CD4-positive, alpha-beta T cell treated with Interleukin-4 for 4 hours (primary cell): ENCODE data around the gene INKA2.

ENCODE experiments used
- DNase-seq: peaks from one replicate; pipeline ENCODE4 v3.0.0-alpha.2; 2020

The INKA2 gene

DNA sequence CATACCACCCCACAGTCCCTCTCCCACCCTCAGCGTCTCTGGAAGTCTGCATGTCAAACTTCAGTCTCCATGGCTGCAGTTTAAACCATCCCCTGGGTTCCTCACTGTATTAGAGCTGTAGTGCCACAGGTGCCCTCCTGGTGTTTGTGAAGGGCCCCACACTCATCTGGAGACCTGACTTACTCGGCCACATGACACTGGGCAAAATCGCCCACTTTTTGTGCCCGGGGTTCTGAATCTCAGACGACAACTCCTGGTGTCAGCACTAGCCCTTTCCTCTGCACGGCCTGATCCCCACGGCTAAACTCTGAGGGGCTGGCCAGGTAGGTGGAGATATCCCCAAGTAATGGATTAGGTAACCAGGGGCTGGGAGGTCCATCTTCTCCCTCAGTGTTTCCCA is 6.5 kb downstream of the INKA2 start:
- DNase-seq = no peak

DNA sequence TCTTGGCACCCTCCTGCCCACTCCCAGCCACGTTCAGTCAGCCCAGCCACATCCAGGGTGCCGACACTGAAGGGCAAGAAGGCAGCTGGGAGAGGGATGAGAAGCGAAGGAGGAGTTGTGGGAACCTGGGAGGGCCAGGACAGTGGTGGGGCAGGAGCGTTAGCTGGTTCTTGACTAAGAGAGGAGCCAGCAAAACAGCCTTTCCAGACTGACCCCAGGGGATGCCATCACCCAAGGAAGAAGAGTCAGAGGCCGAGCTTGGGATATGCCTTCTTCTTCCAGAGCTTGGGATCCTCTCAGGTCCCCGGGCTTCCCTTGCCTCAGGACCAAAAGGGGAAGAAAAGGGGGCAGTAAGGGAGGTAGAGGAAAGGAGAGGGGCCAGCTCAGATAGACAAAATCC is 7.2 kb downstream of the INKA2 start:
- DNase-seq = no peak

DNA sequence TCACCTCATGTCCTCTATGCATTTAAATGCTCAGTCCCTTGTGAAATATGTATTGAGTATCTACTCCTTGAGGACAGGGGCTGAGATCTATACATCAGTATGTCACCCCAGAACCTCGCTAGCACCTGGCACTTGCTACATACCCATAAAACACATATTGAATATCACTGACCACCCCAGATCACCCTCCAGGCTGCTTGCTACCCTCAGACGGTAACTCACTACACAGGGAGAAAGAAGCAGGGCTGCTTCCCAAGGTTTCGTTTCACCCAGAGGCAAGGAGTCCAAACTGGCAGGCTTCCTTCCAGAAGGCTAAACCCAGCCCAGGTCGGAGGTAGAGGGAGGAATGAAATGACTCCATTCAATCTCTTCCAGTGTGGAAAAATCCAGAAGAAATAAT is 8.5 kb downstream of the INKA2 start:
- no peak for DNase-seq

DNA sequence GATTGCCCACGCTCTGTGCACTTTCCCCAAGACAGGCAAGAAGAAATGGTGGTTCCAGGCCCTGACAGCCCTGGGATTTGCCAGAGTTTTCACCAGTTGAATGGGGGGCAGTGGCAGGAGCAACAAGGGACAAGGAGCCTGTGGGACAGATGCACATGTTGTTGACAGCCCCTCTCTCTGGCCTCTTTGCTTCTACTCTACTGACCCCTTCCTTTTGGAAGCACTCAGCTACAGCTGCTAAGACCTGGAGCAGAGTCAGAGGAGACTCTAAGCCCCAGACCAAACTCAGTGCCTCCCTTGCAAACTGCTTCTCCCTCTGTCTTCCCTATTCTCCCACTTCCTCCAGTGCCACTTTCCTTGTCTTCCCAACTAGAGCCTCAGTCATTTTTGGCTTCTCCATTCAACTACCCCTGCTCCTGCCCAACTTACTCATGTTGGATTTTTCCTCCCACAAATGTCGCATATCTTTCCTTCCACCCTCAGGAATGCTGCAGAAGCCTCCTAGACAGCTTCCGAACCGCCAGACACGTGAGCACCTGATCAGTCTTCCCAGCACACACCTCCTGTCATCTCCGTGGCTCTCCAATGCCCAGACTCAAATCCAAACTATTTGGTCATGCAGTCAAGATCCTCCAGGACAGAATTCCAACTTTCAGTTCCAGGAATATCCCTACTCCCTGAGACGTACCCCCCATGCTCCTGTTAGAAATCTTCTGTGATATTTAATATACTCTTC is 9.1 kb downstream of the INKA2 start:
- no peak for DNase-seq

DNA sequence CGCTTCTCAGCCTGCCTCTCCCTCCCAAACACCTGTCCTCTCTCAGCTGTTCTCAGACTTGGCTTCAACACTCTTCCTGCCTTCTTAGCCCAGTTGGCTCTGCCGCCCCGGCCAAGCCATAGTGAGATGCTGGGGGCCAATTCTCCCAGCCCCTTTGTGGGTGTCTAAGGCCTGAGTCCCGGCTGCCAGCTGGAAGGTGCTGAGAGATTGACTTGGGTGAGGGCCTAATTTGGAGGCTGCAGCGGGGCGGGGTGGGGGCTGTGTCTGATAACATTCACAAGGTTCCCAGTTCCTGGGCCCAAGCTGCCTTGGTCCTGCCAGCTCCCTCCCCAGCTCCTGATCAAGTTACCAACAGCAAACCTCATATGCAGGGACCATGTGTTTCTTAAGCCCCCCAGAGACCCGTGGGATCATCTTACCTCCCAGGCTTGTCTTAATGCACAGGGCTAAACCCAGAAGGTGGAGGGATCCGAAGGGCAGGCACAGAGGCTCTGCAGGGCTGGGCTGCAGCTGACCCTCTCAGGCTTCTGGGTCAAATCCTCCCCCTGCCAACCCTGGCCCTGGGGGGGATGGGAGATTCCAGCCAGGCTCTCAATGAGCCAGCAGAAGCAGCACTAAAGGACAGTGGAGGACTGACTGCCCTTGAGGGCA is 9.8 kb downstream of the INKA2 start:
- DNase-seq = no peak

DNA sequence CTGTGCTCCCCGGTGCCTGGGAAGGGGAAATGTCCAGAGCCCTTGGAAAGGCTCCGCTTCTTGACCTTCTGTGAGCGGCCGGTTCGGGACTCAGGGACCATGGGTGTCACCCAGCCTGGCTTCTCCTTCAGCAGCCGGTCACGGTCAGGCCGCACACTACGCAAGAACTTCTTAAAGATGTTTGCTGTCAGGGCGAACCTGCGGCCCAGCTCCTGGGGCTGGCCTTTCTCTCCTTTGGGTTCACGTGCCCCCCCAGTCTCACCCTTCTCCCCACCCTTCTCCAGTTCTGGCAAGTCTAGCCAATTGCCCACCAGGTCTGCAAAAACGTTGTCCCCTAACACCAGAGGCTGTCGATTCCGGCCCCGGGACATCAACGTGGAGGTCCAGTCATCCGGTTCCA is 12.1 kb downstream of the INKA2 start:
- no peak for DNase-seq

DNA sequence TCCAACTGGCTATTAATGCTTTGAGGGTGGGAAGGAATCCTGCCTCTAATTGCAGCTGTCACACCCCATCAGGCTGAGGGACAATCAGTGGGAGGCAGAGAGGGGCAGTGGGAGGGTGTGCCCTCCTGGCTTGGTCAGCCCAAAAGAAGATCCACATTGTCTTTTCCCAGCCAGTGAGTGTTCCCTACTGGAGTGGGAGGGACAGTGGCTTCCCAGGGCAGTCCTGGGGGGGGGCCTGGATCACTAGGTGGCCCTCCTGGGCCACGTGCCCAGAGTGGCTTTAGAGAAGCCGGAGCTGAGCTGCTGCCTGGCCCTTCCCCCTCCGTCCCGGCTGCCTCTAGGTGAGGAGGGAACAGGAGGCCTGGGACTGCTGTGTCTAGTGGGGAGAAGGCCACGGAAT is 14.0 kb downstream of the INKA2 start:
- no peak for DNase-seq

DNA sequence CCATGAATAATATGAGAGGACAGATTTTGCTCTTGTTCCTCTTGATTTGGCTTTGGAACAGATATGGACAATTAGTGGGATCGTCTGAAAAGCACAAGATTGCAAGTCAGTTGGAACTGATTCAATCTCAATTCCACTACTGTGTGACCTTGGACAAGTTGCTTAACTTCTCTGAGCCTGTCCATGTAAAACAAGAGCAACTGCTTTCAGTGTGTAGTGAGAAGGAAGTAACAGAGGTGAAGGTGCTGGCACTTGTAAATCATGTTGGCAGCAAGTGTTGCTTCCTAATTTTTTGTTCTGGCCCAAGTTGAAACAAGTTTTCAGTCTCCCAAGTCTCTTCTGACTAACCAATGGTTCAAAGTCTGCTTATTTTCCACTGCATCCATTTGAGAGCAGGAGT is 15.3 kb downstream of the INKA2 start:
- no peak for DNase-seq

DNA sequence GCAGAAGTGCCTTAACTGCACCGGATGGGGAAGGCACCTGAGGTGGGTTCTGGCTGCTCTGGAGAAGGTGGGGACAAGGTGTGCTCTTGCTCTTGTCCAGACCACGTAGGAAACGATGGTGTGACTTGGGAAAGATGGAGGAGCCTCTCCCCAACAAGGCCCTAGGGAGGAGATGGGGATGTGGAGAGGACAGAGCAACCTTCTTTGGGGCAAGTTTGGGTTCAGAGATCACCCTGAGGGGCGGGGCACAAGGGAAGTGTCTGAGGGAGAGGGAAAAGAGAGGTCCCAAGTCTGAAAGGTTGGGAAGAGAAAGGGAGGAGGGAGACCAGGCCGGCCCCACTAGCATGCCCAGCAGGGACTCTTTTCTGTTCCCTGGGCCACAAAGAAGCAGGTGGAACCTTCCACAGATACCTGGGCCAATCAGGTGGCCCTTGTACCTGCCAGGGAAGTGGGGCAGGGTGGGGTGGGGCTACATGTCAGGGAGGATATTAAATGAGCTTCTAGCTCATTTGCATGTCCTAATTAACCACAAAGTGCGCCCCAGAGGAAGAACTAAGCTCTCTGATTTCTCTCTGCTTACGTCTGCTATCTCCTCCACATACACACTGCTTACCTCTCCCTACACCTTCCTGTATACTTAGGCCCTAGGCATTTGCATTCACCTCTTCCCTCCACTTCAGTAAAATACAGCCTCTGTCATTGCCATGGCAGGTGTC is 15.9 kb downstream of the INKA2 start:
- peak; percentile 29 for DNase-seq

DNA sequence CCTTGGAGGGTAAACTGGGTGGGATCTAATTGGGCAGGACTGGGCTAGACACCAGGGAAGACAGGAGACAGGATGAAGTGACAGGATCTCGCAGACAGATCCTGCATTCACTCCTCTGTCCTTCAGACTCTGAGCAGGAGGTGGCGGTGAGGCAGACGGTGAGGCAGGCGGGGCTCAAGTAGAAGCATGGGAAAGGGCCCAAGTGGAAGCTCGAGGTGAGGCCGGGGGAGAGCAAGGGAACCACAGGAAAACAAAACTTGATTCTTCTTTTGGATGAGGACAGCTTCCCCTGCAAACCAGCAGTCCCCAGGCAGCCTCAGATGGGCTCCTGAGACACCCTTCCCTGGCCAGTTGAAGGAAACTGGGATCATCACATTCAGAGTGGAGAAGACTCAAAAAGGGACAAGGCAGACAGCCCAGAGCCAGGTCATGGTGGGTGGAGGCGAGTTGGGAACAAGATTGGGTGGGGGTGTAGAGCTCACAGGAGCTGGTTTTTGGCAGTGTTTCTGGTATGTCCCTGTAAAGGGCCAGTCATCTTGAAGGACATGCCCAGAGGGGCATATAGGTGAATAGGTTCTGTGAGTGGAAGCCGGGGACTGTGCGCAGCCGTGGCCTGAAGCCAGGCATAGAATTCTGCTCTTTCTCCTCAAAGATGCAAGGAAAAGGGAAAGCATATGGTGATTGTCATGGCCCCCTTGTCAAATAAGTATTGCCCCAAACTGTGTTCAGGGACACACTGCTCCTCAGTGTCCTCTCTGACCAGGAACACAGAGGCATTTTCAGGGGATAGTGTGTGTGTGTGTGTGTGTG is 18.0 kb downstream of the INKA2 start:
- DNase-seq = no peak

DNA sequence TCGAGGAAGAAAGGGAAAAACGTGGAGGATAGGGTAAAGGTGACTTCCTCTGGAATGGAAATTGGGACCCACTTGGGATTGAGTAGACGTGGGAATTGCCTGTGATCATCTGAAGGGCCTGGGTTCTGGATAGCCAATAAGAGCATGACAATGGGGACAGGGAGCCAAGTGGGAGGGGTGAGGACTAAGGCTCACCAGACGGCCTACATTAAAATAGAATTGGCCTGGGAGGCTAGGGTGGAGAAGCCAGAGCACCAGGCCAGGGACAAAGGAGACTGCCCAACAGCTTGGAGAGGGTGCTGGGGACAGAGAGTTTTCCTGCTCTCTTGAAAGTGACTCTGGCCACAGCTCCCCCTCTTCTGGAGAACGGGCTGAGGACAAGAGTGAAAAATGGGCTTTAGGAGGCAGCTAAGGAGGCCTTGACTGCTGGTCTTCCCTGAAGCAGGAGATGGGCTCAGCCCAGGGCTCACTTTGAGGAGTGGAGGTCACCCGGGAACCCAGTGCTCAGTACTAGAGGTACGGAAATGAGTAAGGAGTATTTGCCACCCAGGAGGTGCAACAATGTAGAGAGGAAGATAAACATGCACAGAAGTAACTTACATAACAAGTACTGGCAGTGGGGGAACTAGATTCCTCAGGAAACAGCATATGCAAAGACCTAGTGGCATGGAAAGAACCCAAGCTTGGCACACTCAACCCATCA is 18.8 kb downstream of the INKA2 start:
- no peak for DNase-seq

DNA sequence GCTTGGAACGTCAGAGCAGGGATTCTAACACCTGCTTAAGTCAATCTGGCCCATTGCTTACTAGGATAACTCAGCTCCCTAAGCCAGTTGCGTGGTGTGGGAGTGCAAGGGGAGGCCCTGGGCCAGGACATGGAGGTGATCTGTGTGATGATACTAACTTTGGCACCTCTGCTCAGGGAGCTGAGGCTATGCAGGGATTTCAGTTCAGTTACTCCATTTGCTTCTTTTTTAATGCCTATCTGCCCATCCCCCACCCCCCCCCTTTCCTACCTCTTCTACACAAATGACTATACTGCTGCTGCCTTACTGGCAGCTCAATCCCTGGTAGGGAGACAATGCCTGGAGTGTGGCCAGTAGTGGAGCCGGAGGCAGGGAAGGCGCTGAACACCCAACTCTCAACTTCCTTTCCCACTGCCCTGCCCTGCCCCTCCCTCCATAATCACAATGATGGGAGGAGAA is 19.5 kb downstream of the INKA2 start:
- no peak for DNase-seq

DNA sequence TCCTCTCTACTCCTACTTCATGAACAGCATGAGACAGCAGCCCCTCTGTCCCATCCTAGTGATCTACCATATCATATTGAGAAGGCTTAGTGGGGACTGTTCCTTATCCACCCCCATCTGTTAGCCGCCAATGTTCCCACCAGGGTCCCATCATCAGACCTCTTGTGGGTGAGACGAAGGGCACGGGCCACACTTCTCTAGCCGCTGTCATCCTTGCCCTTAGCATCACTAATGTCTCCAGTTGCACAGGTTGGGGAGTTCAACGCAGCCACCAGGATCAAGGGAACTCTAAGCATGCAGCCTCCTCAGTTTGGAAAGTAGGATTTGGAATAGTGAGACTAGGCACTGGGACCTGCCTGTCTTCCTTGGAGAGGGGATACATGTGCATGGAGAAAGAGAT is 20.1 kb downstream of the INKA2 start:
- no peak for DNase-seq

DNA sequence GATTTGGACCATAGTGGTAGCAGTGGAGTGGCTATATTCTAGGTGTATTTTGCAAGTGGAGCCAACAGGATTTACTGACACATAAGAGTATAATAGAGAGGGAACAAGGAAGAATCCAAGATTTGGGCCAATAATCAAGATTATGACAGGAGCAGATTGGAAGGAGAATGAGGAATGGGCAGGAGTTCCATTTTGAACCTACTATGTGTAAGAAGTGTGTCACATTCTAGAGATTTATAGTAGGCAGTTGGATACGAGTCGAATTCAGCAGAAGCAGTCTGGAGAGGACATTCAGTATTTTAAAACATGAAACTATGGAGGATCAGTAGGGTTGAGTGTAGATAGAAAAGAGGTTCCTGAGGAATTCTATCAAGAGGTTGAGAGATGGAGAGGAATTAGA is 21.7 kb downstream of the INKA2 start:
- DNase-seq = no peak

DNA sequence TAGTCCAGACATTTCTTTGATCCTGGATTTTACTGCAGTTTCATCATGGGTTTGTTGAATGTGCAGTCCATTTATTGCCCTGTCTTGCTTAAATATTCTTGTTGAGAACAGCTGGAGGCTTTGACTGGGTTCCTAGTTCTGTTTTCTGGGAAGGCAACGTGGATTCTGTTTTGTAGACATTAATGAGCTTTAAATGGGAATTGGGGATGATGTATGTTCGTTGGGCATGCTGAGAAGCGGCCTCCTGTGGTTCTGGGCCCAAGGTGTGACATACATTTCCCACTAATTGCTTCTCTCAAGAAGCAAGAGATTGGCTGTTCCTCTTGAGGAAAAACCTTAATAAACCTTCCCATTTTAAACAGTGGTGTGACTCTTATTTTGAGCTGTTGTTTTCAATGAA is 22.9 kb downstream of the INKA2 start:
- DNase-seq = no peak

DNA sequence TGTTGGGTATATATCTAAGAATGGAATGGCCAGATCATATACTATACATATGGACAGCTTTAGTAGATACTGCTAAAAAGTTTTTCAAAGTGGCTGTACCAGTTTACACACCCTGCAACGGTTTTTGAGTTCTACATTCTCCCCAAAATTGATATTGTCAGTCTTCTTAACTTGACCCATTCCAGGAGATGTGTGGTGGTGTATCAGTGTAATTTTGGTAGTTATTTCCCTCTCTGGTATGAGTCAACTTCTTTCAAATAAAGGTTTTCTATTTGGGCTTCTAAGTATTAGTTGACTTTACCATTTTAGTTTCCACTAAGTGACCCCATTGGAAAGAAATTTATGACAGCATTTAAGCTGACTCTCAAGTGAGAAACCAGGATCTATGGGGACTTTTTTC is 29.2 kb downstream of the INKA2 start:
- no peak for DNase-seq

DNA sequence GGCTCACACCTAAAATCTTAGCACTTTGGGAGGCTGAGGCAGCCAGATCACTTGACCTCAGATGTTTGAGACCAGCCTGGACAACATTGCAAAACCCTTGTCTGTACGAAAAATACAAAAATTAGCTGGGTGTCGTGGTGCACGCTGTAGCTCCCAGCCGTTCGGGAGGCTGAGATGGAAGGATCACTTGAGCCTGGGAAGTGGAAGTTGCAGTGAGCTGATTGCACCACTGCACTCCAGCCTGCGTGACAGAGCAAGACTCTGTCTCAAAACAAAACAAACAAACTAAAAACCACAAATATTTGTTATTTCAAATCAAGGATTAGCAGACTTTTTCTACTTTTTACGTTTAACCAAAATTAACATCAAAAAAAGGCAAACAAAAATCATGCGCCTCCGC is 31.3 kb downstream of the INKA2 start:
- DNase-seq = no peak

DNA sequence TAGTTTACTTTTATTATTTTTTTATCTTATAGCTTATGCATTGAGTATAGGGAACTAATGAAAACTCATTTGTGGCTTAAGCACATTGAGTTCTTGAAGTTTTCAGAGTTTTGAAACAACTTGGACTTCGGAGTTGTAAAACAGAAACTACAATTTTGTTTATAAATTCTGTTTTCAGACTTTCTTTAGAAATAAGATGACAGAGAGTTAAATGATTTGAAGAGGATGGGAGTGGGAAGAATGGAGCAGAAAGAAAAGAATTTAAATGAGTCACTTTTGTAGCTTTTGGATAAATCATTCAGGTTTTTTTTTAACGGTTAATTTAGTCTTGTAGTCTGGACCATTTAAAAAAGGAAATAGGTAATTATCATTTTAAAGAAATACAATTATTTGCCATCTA is 32.3 kb downstream of the INKA2 start:
- DNase-seq = no peak

DNA sequence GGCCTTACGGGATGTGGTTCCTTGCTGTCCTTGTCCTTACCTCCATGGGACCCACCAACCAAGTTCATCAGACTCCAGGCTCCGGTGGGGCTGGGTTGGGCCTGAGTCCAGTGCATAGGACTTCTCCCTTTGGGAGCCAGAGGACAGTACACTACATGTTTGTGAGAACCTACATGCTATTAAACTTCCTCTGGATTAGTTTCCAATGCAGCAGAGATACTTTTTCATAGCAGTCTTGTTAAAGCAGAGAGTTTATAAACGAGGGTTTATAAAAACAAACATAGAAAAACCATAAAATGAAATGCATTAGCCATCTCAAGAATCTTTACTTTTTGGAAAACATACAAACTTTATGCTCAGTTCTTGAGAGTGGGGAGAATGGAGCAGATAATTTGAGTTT is 33.4 kb downstream of the INKA2 start:
- no peak for DNase-seq

DNA sequence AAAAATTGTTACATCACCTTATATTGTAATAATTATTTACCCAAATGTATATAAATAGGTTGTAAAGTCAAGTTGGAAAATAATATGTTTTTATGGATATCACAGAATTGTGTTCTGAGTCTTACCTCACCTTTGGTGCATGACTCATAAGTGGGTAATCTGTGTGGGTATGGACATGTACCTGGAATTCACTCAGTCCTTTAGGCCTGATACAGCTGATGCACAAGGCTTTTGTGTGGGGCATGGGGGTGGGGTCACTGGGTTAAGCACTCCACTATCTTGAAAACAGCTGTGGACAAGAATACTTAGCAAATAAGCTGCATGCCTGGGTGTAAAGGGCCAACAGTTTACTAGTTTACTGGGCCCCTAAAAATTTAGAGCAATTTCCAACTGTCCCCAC is 34.4 kb downstream of the INKA2 start:
- peak; percentile 11 for DNase-seq

DNA sequence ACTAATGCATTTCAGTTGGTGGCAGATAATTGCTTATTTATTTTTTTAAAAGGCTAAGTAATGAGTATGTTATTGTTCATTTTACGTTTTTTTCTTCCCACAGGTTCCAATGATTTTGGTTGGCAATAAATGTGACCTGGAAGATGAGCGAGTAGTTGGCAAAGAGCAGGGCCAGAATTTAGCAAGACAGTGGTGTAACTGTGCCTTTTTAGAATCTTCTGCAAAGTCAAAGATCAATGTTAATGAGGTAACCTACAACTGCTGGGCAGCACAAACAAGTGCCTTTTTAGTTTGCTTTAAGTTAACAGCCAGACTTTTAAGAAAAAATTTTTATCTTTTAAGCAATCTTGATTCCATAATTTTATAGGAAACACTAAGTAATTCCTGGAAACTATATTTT is 35.0 kb downstream of the INKA2 start:
- no peak for DNase-seq

DNA sequence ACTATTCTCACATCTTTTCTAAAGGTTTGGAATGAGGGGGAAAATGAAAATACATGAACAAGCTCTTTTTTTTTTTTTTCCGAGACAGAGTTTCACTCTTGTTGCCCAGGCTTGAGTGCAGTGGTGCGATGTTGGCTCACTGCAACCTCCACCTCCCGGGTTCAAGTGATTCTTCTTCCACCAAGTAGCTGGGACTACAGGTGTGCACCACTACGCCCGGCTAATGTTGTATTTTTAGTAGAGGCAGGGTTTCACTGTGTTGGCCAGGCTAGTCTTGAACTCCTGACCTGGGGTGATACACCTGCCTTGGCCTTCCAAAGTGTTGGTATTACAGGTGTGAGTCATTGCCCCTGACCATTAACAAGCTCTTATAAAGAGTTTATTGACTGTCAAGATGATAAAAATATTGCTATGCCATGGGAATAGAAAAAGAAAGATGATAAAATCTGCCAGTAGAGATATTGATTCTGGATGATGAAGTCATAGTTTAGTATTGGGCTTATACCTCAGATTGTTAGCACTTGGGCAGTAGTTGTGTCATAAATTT is 36.6 kb downstream of the INKA2 start:
- DNase-seq = no peak
